ENCODE data around the gene RPTOR.
A peak's percentile ranks its signal among the peaks of the same experiment; 100 is the strongest.

Gene RPTOR

DNA sequence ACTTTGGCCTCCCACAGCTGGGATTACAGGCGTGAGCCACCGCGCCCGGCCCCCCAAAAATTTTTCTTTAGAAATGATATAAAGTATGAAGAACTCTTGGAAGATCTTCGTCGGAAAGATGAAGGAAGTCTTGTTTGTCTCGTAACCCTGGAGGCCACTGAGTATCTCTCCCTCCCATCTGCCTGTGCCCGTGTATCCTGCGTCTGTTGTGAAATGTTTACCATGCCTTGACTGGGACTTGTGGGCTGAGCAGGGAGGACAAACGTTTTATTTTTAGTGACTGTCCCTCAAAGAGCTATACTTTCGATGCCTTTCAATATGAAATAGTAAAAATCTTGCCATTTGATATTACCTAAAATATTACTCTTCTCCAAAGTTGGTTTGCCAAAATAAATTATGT lies 121.2 kb downstream of the RPTOR start:
- Histone ChIP-seq H3K9me3 (ENCODE audit: insufficient read depth, low read length, severe bottlenecking) (no peaks in the 10 kb centered on the region), H3K4me1 (ENCODE audit: insufficient read depth, low read length) (peaks cover 75% of the 10 kb centered on the region), H3K9ac (ENCODE audit: low read depth, low read length) (peak overlapping the region; percentile 17; the same call in 1 of the 2 replicates), H3K4me3 (ENCODE audit: low read depth in 1 of 2, low read length in 2 of 2) (no peak overlapping the region), H3K27me3 (ENCODE audit: insufficient read depth, low read length, poor library complexity) (no peaks in the 10 kb centered on the region), H3K79me2 (ENCODE audit: insufficient read depth, low read length) (peaks cover 88% of the 10 kb centered on the region), H3K27ac (ENCODE audit: low read length) (peak overlapping the region; percentile 81), H3K36me3 (ENCODE audit: insufficient read depth, low read length) (peaks cover 10% of the 10 kb centered on the region; the same call in 1 of the 2 replicates), H3K4me2 (ENCODE audit: insufficient read depth, low read length) (peak overlapping the region; percentile 54), H2AFZ (ENCODE audit: low read depth, low read length) (no peak overlapping the region), H4K20me1 (ENCODE audit: insufficient read depth, low read length) (peaks cover 9% of the 10 kb centered on the region; the same call in 1 of the 2 replicates)
- DNase-seq (no peak), ATAC-seq (ENCODE audit: insufficient read depth, low read depth) (no peak)
- TF ChIP-seq, protein P1, sequence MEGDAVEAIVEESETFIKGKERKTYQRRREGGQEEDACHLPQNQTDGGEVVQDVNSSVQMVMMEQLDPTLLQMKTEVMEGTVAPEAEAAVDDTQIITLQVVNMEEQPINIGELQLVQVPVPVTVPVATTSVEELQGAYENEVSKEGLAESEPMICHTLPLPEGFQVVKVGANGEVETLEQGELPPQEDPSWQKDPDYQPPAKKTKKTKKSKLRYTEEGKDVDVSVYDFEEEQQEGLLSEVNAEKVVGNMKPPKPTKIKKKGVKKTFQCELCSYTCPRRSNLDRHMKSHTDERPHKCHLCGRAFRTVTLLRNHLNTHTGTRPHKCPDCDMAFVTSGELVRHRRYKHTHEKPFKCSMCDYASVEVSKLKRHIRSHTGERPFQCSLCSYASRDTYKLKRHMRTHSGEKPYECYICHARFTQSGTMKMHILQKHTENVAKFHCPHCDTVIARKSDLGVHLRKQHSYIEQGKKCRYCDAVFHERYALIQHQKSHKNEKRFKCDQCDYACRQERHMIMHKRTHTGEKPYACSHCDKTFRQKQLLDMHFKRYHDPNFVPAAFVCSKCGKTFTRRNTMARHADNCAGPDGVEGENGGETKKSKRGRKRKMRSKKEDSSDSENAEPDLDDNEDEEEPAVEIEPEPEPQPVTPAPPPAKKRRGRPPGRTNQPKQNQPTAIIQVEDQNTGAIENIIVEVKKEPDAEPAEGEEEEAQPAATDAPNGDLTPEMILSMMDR (IDR thresholded peaks at IDR 0.05; ENCODE audit: borderline replicate concordance, extremely low read depth, low read length, poor library complexity, severe bottlenecking) = no peak
- no peak for TF ChIP-seq EZH2 (IDR thresholded peaks at IDR 0.05; ENCODE audit: borderline replicate concordance, low read depth, low read length, severe bottlenecking)

DNA sequence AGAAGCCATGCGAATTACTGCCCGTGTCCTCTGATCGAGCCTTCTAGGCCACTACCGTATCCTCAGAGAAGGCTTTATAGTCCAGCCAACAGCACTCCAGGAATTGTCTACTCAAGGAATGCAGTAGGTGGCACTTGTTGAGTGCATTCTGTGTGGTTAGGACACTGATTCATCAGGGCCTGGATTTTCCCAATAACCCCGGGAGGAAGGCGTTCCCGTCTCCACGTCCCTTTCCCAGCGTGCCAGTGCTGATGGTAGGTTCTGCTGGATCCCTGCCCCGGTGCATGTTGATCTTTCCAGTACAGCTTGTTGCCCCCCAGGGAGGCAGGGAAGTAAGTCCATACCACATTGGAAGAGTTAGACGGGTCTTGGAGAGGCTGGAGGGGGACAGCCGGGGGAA lies 122.2 kb downstream of the RPTOR start:
- TF ChIP-seq, protein P1 (IDR thresholded peaks at IDR 0.05; ENCODE audit: borderline replicate concordance, extremely low read depth, low read length, poor library complexity, severe bottlenecking) = no peak
- no peak for TF ChIP-seq EZH2 (IDR thresholded peaks at IDR 0.05; ENCODE audit: borderline replicate concordance, low read depth, low read length, severe bottlenecking)
- Histone ChIP-seq H3K79me2 (ENCODE audit: insufficient read depth, low read length) (peaks cover 88% of the 10 kb centered on the region), H3K36me3 (ENCODE audit: insufficient read depth, low read length) (peaks cover 10% of the 10 kb centered on the region; the same call in 1 of the 2 replicates), H3K9ac (ENCODE audit: low read depth, low read length) (no peak overlapping the region), H4K20me1 (ENCODE audit: insufficient read depth, low read length) (peaks cover 10% of the 10 kb centered on the region; the same call in 1 of the 2 replicates), H3K9me3 (ENCODE audit: insufficient read depth, low read length, severe bottlenecking) (no peaks in the 10 kb centered on the region), H3K4me1 (ENCODE audit: insufficient read depth, low read length) (peaks cover 81% of the 10 kb centered on the region), H3K4me3 (ENCODE audit: low read depth in 1 of 2, low read length in 2 of 2) (no peak overlapping the region), H3K27me3 (ENCODE audit: insufficient read depth, low read length, poor library complexity) (no peaks in the 10 kb centered on the region), H3K4me2 (ENCODE audit: insufficient read depth, low read length) (no peak overlapping the region), H3K27ac (ENCODE audit: low read length) (peak overlapping the region; percentile 65), H2AFZ (ENCODE audit: low read depth, low read length) (no peak overlapping the region)
- ATAC-seq (ENCODE audit: insufficient read depth, low read depth) (no peak), DNase-seq (no peak)

DNA sequence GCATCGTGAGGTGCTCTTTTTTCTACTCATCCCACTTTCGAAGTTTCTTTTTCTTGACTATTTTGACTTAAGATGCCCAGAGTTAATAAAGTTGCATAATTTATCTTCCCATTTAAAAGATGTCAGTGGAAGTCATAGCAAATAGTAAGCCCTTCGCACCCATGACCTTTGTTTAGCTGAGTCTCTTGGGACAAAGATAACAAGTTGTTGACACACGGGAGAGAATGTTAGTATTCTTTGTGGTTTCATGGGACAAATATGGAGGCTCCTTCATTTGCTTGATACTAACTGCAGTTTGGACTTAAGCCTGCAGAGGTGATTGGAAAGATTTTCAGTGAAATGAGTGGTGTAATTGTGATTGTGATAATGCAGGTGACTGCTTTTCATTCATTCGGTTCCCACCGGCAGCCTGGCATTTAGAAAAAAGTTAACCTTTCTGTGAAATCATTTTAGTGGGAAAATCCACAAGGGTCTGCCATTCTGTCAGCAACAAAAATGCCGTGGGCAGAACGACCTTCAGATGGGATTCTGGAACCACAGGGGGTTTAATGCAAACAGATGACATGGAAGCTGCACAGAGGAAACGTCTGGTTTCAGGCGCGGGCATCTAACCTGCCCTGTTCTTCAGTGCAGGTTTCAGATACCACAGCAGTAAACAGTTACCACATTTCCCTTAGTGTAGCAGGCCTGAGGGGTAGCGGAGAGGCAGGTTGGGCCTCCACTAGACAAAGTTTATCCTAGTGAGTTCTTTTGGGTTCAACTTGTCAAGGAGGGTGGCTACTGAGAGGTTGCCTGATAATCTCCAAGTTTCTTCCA lies 123.0 kb downstream of the RPTOR start:
- no peak overlapping the region for H3K4me2 ChIP-seq (ENCODE audit: insufficient read depth, low read length)
- peaks cover 81% of the 10 kb centered on the region for H3K4me1 ChIP-seq (ENCODE audit: insufficient read depth, low read length)
- peaks cover 88% of the 10 kb centered on the region for H3K79me2 ChIP-seq (ENCODE audit: insufficient read depth, low read length)
- H3K9me3 ChIP-seq (ENCODE audit: insufficient read depth, low read length, severe bottlenecking) = no peaks in the 10 kb centered on the region
- no peak for DNase-seq
- peaks cover 10% of the 10 kb centered on the region; the same call in 1 of the 2 replicates for H4K20me1 ChIP-seq (ENCODE audit: insufficient read depth, low read length)
- peaks cover 10% of the 10 kb centered on the region; the same call in 1 of the 2 replicates for H3K36me3 ChIP-seq (ENCODE audit: insufficient read depth, low read length)
- H2AFZ ChIP-seq (ENCODE audit: low read depth, low read length) = no peak overlapping the region
- no peaks in the 10 kb centered on the region for H3K27me3 ChIP-seq (ENCODE audit: insufficient read depth, low read length, poor library complexity)
- peak overlapping the region; percentile 35 for H3K27ac ChIP-seq (ENCODE audit: low read length)
- TF ChIP-seq, protein P1 (IDR thresholded peaks at IDR 0.05; ENCODE audit: borderline replicate concordance, extremely low read depth, low read length, poor library complexity, severe bottlenecking) = no peak
- no peak overlapping the region for H3K9ac ChIP-seq (ENCODE audit: low read depth, low read length)
- H3K4me3 ChIP-seq (ENCODE audit: low read depth in 1 of 2, low read length in 2 of 2) = no peak overlapping the region
- ATAC-seq (ENCODE audit: insufficient read depth, low read depth) = no peak
